H9 (cell line): Measurements from ENCODE around the gene MYH4. TPM values are rescaled to one million over a fixed set of nuclear protein-coding genes. Genes with fewer than 3 reads are reported as not detected.

Experiments
- DNase-seq: peaks from one replicate; pipeline ENCODE4 v3.0.0-alpha.2; 2017
- H2AFZ ChIP-seq: one replicate; pipeline ENCODE4 v1.6.1; 2013; ENCODE audit warnings: mild to moderate bottlenecking, low read length, control low read depth, moderate library complexity
- H2AK5ac ChIP-seq: 2 replicates; pipeline ENCODE4 v1.6.1; 2013; ENCODE audit warnings: low read length, control low read depth, mixed read lengths; ENCODE audit not compliant: insufficient read length
- H2BK120ac ChIP-seq: one replicate; pipeline ENCODE4 v1.6.1; 2013; ENCODE audit warnings: low read depth, mild to moderate bottlenecking, low read length, control low read depth, inconsistent platforms; ENCODE audit not compliant: poor library complexity, severe bottlenecking
- H2BK12ac ChIP-seq: 2 replicates; pipeline ENCODE4 v1.6.1; 2013; ENCODE audit warnings: low read length, control low read depth, mixed read lengths, low read depth; ENCODE audit not compliant: insufficient read length
- H2BK15ac ChIP-seq: 2 replicates; pipeline ENCODE4 v1.6.1; 2013; ENCODE audit warnings: low read depth, low read length, control low read depth
- H2BK20ac ChIP-seq: one replicate; pipeline ENCODE4 v1.6.1; 2013; ENCODE audit warnings: low read depth, mild to moderate bottlenecking, low read length, control low read depth, inconsistent platforms; ENCODE audit not compliant: poor library complexity, severe bottlenecking
- H2BK5ac ChIP-seq: 2 replicates; pipeline ENCODE4 v1.6.1; 2013; ENCODE audit warnings: low read length, control low read depth, mixed read lengths; ENCODE audit not compliant: insufficient read length
- H3K14ac ChIP-seq: 2 replicates; pipeline ENCODE4 v1.6.1; 2013; ENCODE audit warnings: low read length, control low read depth; ENCODE audit not compliant: insufficient read depth
- H3K18ac ChIP-seq: 2 replicates; pipeline ENCODE4 v1.6.1; 2013; ENCODE audit warnings: low read depth, mild to moderate bottlenecking, mixed read lengths, low read length, control low read depth; ENCODE audit not compliant: insufficient read length
- H3K23ac ChIP-seq: 2 replicates; pipeline ENCODE4 v1.6.1; 2013; ENCODE audit warnings: low read length, control low read depth, mixed read lengths, low read depth; ENCODE audit not compliant: insufficient read length
- H3K23me2 ChIP-seq: 2 replicates; pipeline ENCODE4 v1.6.1; 2013; ENCODE audit warnings: low read depth, mild to moderate bottlenecking, mixed read lengths, low read length, control low read depth; ENCODE audit not compliant: insufficient read length, poor library complexity, severe bottlenecking
- H3K27ac ChIP-seq: 2 replicates; pipeline ENCODE4 v1.5.1; 2013; ENCODE audit warnings: low read length, control low read depth, mixed read lengths, low read depth; ENCODE audit not compliant: insufficient read length
- H3K27me3 ChIP-seq: 2 replicates; pipeline ENCODE4 v1.6.1; 2013; ENCODE audit warnings: low read length, control low read depth, inconsistent platforms; ENCODE audit not compliant: insufficient read depth
- H3K4ac ChIP-seq: 2 replicates; pipeline ENCODE4 v1.6.1; 2013; ENCODE audit warnings: low read depth, mild to moderate bottlenecking, control low read depth, inconsistent platforms, low read length, moderate library complexity
- H3K4me1 ChIP-seq: 2 replicates; pipeline ENCODE4 v1.6.1; 2013; ENCODE audit warnings: low read length, control low read depth, inconsistent platforms; ENCODE audit not compliant: insufficient read depth
- H3K4me2 ChIP-seq: 2 replicates; pipeline ENCODE4 v1.6.1; 2013; ENCODE audit warnings: low read length, control low read depth, mixed read lengths; ENCODE audit not compliant: insufficient read length, insufficient read depth
- H3K56ac ChIP-seq: 2 replicates; pipeline ENCODE4 v1.6.1; 2013; ENCODE audit warnings: low read depth, mild to moderate bottlenecking, mixed read lengths, low read length, control low read depth; ENCODE audit not compliant: insufficient read length
- H3K79me1 ChIP-seq: 2 replicates; pipeline ENCODE4 v1.6.1; 2013; ENCODE audit warnings: low read depth, mild to moderate bottlenecking, moderate library complexity, low read length, control low read depth, inconsistent platforms; ENCODE audit not compliant: insufficient read depth, poor library complexity, severe bottlenecking
- H3K79me2 ChIP-seq: 2 replicates; pipeline ENCODE4 v1.6.1; 2013; ENCODE audit warnings: low read length, control low read depth, inconsistent platforms; ENCODE audit not compliant: insufficient read depth
- H3K9ac ChIP-seq: 2 replicates; pipeline ENCODE4 v1.6.1; 2013; ENCODE audit warnings: low read length, control low read depth, mixed read lengths; ENCODE audit not compliant: insufficient read length; ENCODE audit errors: extremely low read depth
- H3K9me3 ChIP-seq: one replicate; pipeline ENCODE4 v1.6.1; 2013; ENCODE audit warnings: low read depth, low read length, inconsistent platforms; ENCODE audit not compliant: control insufficient read depth
- H3T11ph ChIP-seq: one replicate; pipeline ENCODE4 v1.6.1; 2013; ENCODE audit warnings: mild to moderate bottlenecking, low read length, control low read depth, inconsistent platforms
- H4K20me1 ChIP-seq: one replicate; pipeline ENCODE4 v1.6.1; 2013; ENCODE audit not compliant: control insufficient read depth, insufficient read length, insufficient read depth
- H4K5ac ChIP-seq: 2 replicates; pipeline ENCODE4 v1.6.1; 2013; ENCODE audit warnings: low read depth, mild to moderate bottlenecking, mixed read lengths, low read length, control low read depth; ENCODE audit not compliant: insufficient read length
- H4K8ac ChIP-seq: replicated peaks from 2 replicates; pipeline ENCODE4 v1.6.1; 2013; ENCODE audit warnings: low read length, control low read depth, mixed read lengths, low read depth; ENCODE audit not compliant: insufficient read length
- H4K91ac ChIP-seq: 2 replicates; pipeline ENCODE4 v1.6.1; 2013; ENCODE audit warnings: low read depth, mild to moderate bottlenecking, moderate library complexity, mixed read lengths, low read length, control low read depth; ENCODE audit not compliant: insufficient read length
- H3K27ac Mint-ChIP-seq, 3 experiments: 2 replicates in 2 of 3; 3 replicates in 1 of 3; pipeline ENCODE4 v1.8.0; 2020 to 2021; ENCODE audit warnings: mixed read lengths in 3 of 3, mild to moderate bottlenecking in 1 of 3, moderate library complexity in 1 of 3
- H3K27me3 Mint-ChIP-seq: 2 replicates; pipeline ENCODE4 v1.8.0; 2021; ENCODE audit warnings: low read depth, mild to moderate bottlenecking, moderate library complexity, mixed read lengths
- H3K36me3 Mint-ChIP-seq, 3 experiments: 2 replicates in 2 of 3; 3 replicates in 1 of 3; pipeline ENCODE4 v1.8.0; 2020 to 2021; ENCODE audit warnings: low read depth in 3 of 3, mixed read lengths in 3 of 3; ENCODE audit not compliant: insufficient read depth in 1 of 3
- H3K4me1 Mint-ChIP-seq, 2 experiments: 2 replicates each; pipeline ENCODE4 v1.8.0; 2020; ENCODE audit warnings: mixed read lengths in 2 of 2
- H3K4me3 Mint-ChIP-seq, 2 experiments: 2 replicates in 1 of 2; 3 replicates in 1 of 2; pipeline ENCODE4 v1.8.0; 2020 to 2021; ENCODE audit warnings: mild to moderate bottlenecking in 2 of 2, mixed read lengths in 2 of 2, moderate library complexity in 1 of 2
- H3K9me3 Mint-ChIP-seq, 2 experiments: 2 replicates in 1 of 2; 3 replicates in 1 of 2; pipeline ENCODE4 v1.8.0; 2020; ENCODE audit warnings: mild to moderate bottlenecking in 2 of 2, mixed read lengths in 2 of 2, moderate library complexity in 1 of 2
- CTCF ChIP-seq: fragments of 200-600 bp; sonication (generic); conservative IDR thresholded peaks from 3 replicates; pipeline ENCODE4 v1.8.0; 2021; ENCODE audit warnings: antibody characterized with exemption, mild to moderate bottlenecking
- whole genome bisulfite sequencing: extraction: QIAGEN DNeasy Blood & Tissue Kit; methylation state at CpG from one replicate; pipeline ENCODE4 v1.1.7; 2013; ENCODE audit warnings: missing lambda C conversion rate, low lambda C conversion rate, mixed read lengths; ENCODE audit not compliant: insufficient read length; ENCODE audit errors: extremely low coverage; 5-methylcytosine and 5-hydroxymethylcytosine counted together
- total RNA-seq: library from RNA; stranded (reverse); gene quantifications from 2 replicates; pipeline ENCODE4 v1.2.1, GENCODE V29; 2021

MYH4 gene
- total RNA-seq, 1 experiment from 2014 or later: not detected

- H4K5ac ChIP-seq: no peak overlapping the region
- H2BK12ac ChIP-seq: no peak overlapping the region
- no peak overlapping the region for H3K23ac ChIP-seq
- H3K9me3 Mint-ChIP-seq: peaks cover 4 to 7% of the 10 kb centered on the region in 2 experiments; a peak in 2 of 5 replicates
- H3K56ac ChIP-seq: no peak overlapping the region
- no peak overlapping the region for H4K91ac ChIP-seq
- no peak overlapping the region for H3K4me2 ChIP-seq
- no peak overlapping the region for H2BK5ac ChIP-seq
- no peak overlapping the region for H2AFZ ChIP-seq
- no peaks in the 10 kb centered on the region; a peak in 1 of 4 replicates for H3K4me1 Mint-ChIP-seq
- no peak overlapping the region for H3K27ac Mint-ChIP-seq
- no peak overlapping the region for H3K4me3 Mint-ChIP-seq
- no peak overlapping the region for H2BK15ac ChIP-seq
- no peak overlapping the region for H3K27ac ChIP-seq
- H2AK5ac ChIP-seq: no peak overlapping the region
- no peak overlapping the region for H3K4ac ChIP-seq
- H3K36me3 Mint-ChIP-seq: peaks cover 0 to 10% (median 2%) of the 10 kb centered on the region in 3 experiments; a peak in 2 of 7 replicates
- H3K14ac ChIP-seq: no peak overlapping the region
- no peaks in the 10 kb centered on the region for H3K9me3 ChIP-seq
- H3K18ac ChIP-seq: no peak overlapping the region
- H4K20me1 ChIP-seq: no peaks in the 10 kb centered on the region
- no peak overlapping the region for H2BK120ac ChIP-seq
- no peak overlapping the region for H3K9ac ChIP-seq
- no peaks in the 10 kb centered on the region for H3K23me2 ChIP-seq
- H3K4me1 ChIP-seq: no peaks in the 10 kb centered on the region
- no peaks in the 10 kb centered on the region for H3K27me3 Mint-ChIP-seq
- H3K79me2 ChIP-seq: no peaks in the 10 kb centered on the region
- no peak overlapping the region for H2BK20ac ChIP-seq
- H3T11ph ChIP-seq: no peak overlapping the region
- TF ChIP-seq CTCF: no peak
- WGBS: no CpG with 5 or more reads among the region's 1 CpG
- no peaks in the 10 kb centered on the region for H3K27me3 ChIP-seq
- H3K79me1 ChIP-seq: no peaks in the 10 kb centered on the region
- DNase-seq: no peak
- no peak overlapping the region for H4K8ac ChIP-seq
These were observed 29.5 kb downstream of the MYH4 start for GRCh38 chr17:10439816-10440215.
